DND-41 (cell line): ENCODE data around the gene SNRPA1.

Experiments
- EZH2 ChIP-seq: IDR thresholded peaks from 3 replicates; pipeline ENCODE4 v1.6.1; 2012; ENCODE audit warnings: borderline replicate concordance, low read depth, mild to moderate bottlenecking, moderate library complexity, low read length, inconsistent platforms; ENCODE audit not compliant: severe bottlenecking
- TF ChIP-seq, protein P1 (sequence below): IDR thresholded peaks from 2 replicates; pipeline ENCODE4 v1.5.1; 2012; ENCODE audit warnings: borderline replicate concordance, low read length, moderate library complexity, mild to moderate bottlenecking; ENCODE audit not compliant: poor library complexity, severe bottlenecking; ENCODE audit errors: extremely low read depth

DNA sequence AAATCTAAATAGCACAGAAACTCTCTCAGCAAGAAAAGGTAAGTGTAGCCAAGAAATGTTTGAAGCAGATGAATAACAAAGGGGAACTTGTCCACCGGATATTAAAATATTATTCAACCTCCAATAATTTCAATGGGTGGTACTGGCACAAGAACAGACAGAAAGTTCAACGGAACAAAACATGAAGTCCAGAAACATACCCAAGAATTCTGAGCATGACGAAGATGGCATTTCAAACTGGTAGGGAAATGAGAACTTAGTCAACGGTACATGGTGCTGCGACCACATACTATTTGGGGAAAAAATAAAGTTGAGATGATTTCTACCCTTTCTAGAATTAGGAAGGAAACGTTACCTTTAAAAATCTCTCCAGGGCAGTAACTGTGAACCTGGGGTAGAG, 48.7 kb downstream of the SNRPA1 start:
- TF ChIP-seq, protein P1, sequence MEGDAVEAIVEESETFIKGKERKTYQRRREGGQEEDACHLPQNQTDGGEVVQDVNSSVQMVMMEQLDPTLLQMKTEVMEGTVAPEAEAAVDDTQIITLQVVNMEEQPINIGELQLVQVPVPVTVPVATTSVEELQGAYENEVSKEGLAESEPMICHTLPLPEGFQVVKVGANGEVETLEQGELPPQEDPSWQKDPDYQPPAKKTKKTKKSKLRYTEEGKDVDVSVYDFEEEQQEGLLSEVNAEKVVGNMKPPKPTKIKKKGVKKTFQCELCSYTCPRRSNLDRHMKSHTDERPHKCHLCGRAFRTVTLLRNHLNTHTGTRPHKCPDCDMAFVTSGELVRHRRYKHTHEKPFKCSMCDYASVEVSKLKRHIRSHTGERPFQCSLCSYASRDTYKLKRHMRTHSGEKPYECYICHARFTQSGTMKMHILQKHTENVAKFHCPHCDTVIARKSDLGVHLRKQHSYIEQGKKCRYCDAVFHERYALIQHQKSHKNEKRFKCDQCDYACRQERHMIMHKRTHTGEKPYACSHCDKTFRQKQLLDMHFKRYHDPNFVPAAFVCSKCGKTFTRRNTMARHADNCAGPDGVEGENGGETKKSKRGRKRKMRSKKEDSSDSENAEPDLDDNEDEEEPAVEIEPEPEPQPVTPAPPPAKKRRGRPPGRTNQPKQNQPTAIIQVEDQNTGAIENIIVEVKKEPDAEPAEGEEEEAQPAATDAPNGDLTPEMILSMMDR: no peak
- no peak for TF ChIP-seq EZH2
